Progenitor cell of endocrine pancreas (in vitro differentiated cells): Measurements from ENCODE around the gene ESYT2. TPM values are rescaled to one million over a fixed set of nuclear protein-coding genes. Genes with fewer than 3 reads are reported as not detected.

ENCODE experiments used
- DNase-seq: peaks from one replicate; pipeline ENCODE4 v3.0.0; 2021; ENCODE audit warnings: low spot score; ENCODE audit not compliant: unreplicated experiment
- H3K27ac Mint-ChIP-seq: 2 replicates; pipeline ENCODE4 v1.8.0; 2021; ENCODE audit warnings: mild to moderate bottlenecking, moderate library complexity, mixed read lengths
- H3K27me3 Mint-ChIP-seq: 2 replicates; pipeline ENCODE4 v1.8.0; 2021; ENCODE audit warnings: mixed read lengths
- H3K36me3 Mint-ChIP-seq: 2 replicates; pipeline ENCODE4 v1.8.0; 2022; ENCODE audit warnings: mixed read lengths; ENCODE audit not compliant: insufficient read depth
- H3K4me1 Mint-ChIP-seq: 2 replicates; pipeline ENCODE4 v1.8.0; 2021; ENCODE audit warnings: low read depth, mixed read lengths
- H3K4me3 Mint-ChIP-seq: 2 replicates; pipeline ENCODE4 v1.8.0; 2021; ENCODE audit warnings: low read depth, mild to moderate bottlenecking, moderate library complexity, mixed read lengths
- H3K9me3 Mint-ChIP-seq: 2 replicates; pipeline ENCODE4 v1.8.0; 2021; ENCODE audit warnings: low read depth, mixed read lengths
- CTCF ChIP-seq: fragments of 200-600 bp; sonication (generic); IDR thresholded peaks from one replicate; pipeline ENCODE4 v1.5.0; 2021; ENCODE audit warnings: antibody characterized with exemption, mild to moderate bottlenecking; ENCODE audit not compliant: unreplicated experiment
- total RNA-seq: library from RNA; stranded (reverse); gene quantifications from 2 replicates; pipeline ENCODE4 v1.2.1, GENCODE V29; 2021

Gene ESYT2
- total RNA-seq, 1 donor from 2014 or later: 29.4 TPM

DNA sequence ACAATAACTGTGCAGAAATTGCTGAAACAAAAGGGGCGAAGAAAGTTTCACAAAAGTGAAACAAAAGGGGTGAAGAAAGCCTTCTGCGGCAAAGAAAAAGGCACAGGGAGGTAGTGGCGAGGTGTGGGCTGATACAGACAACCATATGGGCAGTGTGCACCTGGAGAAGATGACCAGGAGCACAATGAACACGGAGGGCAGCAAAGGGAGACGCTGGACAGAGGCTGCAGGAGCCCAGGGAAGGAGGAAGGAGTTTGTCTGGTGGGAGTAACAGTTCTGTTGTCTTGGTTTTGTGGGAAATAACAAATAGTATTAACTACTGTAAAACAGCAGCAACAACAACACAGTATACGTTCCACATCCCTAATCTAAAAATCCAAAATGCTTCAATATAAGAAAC is 42.4 kb downstream of the ESYT2 start:
- DNase-seq: no peak
- H3K9me3 Mint-ChIP-seq: no peaks in the 10 kb centered on the region
- peaks cover 17% of the 10 kb centered on the region for H3K36me3 Mint-ChIP-seq
- TF ChIP-seq CTCF: no peak
- no peaks in the 10 kb centered on the region for H3K4me1 Mint-ChIP-seq
- H3K4me3 Mint-ChIP-seq: no peak overlapping the region
- H3K27me3 Mint-ChIP-seq: no peaks in the 10 kb centered on the region
- peak overlapping the region; percentile 12 for H3K27ac Mint-ChIP-seq

DNA sequence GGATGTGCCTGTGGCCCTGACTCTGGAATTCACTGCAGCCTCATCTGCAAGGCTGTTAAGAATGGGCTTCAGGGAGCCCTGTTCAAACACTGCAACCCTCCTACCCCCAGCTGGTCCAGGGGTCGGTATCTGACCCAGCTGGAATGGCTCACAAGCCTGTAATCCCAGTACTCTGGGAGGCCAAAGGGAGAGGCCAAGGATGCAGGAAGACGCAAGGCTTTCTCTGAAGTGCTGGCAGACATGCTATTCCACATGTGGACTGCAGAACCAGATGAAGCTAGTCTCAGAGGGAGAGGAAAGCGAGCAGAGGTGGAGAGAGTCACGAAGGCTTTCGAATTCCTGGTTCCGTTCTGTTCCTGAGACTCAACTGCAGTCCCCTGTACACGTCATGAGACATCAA is 45.0 kb downstream of the ESYT2 start:
- no peak overlapping the region for H3K27ac Mint-ChIP-seq
- peaks cover 3% of the 10 kb centered on the region for H3K4me1 Mint-ChIP-seq
- H3K4me3 Mint-ChIP-seq: no peak overlapping the region
- DNase-seq: no peak
- TF ChIP-seq CTCF: no peak
- no peaks in the 10 kb centered on the region for H3K27me3 Mint-ChIP-seq
- peaks cover 7% of the 10 kb centered on the region for H3K36me3 Mint-ChIP-seq
- H3K9me3 Mint-ChIP-seq: no peaks in the 10 kb centered on the region

- peaks cover 4% of the 10 kb centered on the region for H3K4me1 Mint-ChIP-seq
- peaks cover 7% of the 10 kb centered on the region for H3K36me3 Mint-ChIP-seq
- no peak for DNase-seq
- no peaks in the 10 kb centered on the region for H3K27me3 Mint-ChIP-seq
- no peaks in the 10 kb centered on the region for H3K9me3 Mint-ChIP-seq
- H3K27ac Mint-ChIP-seq: no peak overlapping the region
- no peak for TF ChIP-seq CTCF
- H3K4me3 Mint-ChIP-seq: no peak overlapping the region
Observed at GRCh38 chr7:158783595-158783994, 45.7 kb downstream of the ESYT2 start.

GRCh38 chr7:158782761-158783401 is 46.4 kb downstream of the ESYT2 start:
- H3K27ac Mint-ChIP-seq: no peak overlapping the region
- no peaks in the 10 kb centered on the region for H3K9me3 Mint-ChIP-seq
- DNase-seq: no peak
- peaks cover 4% of the 10 kb centered on the region for H3K4me1 Mint-ChIP-seq
- peak; percentile 10 for TF ChIP-seq CTCF
- H3K4me3 Mint-ChIP-seq: no peak overlapping the region
- peaks cover 5% of the 10 kb centered on the region for H3K36me3 Mint-ChIP-seq
- H3K27me3 Mint-ChIP-seq: no peaks in the 10 kb centered on the region

DNA sequence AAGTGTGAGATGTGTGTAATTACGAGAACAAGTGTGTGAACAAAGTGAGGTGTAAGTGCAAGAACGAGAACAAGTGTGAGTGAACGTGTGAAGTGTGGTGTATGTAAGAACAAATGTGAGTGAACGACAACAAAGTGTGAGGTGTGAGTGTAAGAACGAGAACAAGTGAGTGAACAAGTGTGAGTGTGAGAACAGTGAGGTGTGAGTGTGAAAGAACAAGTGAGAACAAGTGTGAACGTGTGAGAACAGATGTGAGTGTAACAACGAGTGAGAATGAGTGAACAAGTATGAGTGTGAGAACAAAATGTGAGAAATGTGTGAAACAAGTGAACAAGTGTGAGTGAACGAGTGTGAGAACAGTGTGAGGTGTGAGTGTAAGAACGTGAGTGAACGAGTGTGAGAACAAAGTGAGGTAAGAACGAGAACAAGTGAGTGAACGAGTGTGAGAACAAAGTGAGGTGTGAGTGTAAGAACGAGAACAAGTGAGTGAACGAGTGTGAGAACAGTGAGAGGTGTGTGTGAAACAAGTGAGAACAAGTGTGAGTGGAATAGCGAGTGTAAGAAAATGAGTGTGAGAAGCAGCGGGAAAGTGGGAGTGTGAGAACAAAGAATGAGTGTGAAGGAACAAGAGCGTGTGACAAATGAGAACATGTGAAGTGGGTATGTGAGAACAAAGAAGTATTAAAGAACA is 47.2 kb downstream of the ESYT2 start:
- no peak for TF ChIP-seq CTCF
- H3K27ac Mint-ChIP-seq: no peak overlapping the region
- H3K4me1 Mint-ChIP-seq: peaks cover 4% of the 10 kb centered on the region
- H3K9me3 Mint-ChIP-seq: no peaks in the 10 kb centered on the region
- no peak for DNase-seq
- peaks cover 5% of the 10 kb centered on the region for H3K36me3 Mint-ChIP-seq
- no peaks in the 10 kb centered on the region for H3K27me3 Mint-ChIP-seq
- H3K4me3 Mint-ChIP-seq: no peak overlapping the region
